OCI-LY1 (cell line): Measurements from ENCODE around the gene ARAP1.

ENCODE experiments used
- H2AFZ ChIP-seq: fragments of 200-600 bp; sonication (generic), shearing (Covaris generic); 2 replicates; pipeline ENCODE4 v1.6.0; 2014; ENCODE audit warnings: antibody characterized with exemption, mild to moderate bottlenecking, low read length
- H3F3A ChIP-seq: fragments of 200-600 bp; sonication (generic), shearing (Covaris generic); 2 replicates; pipeline ENCODE4 v1.6.0; 2014; ENCODE audit warnings: mild to moderate bottlenecking, antibody characterized with exemption, low read length, moderate library complexity; ENCODE audit not compliant: insufficient read depth
- H3K27ac ChIP-seq: fragments of 200-600 bp; sonication (generic); 2 replicates; pipeline ENCODE4 v1.5.1; 2014; ENCODE audit warnings: low read length, mixed run types, mild to moderate bottlenecking, low read depth; ENCODE audit not compliant: poor library complexity, severe bottlenecking
- H3K27me3 ChIP-seq: fragments of 200-600 bp; sonication (generic); 2 replicates; pipeline ENCODE4 v1.6.0; 2014; ENCODE audit warnings: antibody characterized with exemption, mild to moderate bottlenecking, low read length, moderate library complexity; ENCODE audit not compliant: insufficient read depth
- H3K36me3 ChIP-seq: fragments of 200-600 bp; sonication (generic); 2 replicates; pipeline ENCODE4 v1.6.1; 2014; ENCODE audit warnings: mild to moderate bottlenecking, antibody characterized with exemption, low read length, moderate library complexity, mixed read lengths; ENCODE audit not compliant: insufficient read depth
- H3K4me1 ChIP-seq: fragments of 200-600 bp; sonication (generic); 2 replicates; pipeline ENCODE4 v1.5.1; 2014; ENCODE audit warnings: mild to moderate bottlenecking, low read length, moderate library complexity; ENCODE audit not compliant: insufficient read depth, severe bottlenecking
- H3K4me2 ChIP-seq: fragments of 200-600 bp; sonication (generic), shearing (Covaris generic); 2 replicates; pipeline ENCODE4 v1.6.1; 2014; ENCODE audit warnings: low read length
- H3K4me3 ChIP-seq: fragments of 200-600 bp; sonication (generic); 2 replicates; pipeline ENCODE4 v1.5.1; 2014; ENCODE audit warnings: low read length, low read depth, mild to moderate bottlenecking, mixed read lengths; ENCODE audit not compliant: poor library complexity, severe bottlenecking
- H3K79me2 ChIP-seq: fragments of 200-600 bp; shearing (Covaris generic); 2 replicates; pipeline ENCODE4 v1.6.1; 2016; ENCODE audit warnings: mixed run types, low read length, mixed read lengths; ENCODE audit not compliant: insufficient read depth
- H3K9ac ChIP-seq: fragments of 200-600 bp; sonication (generic), shearing (Covaris generic); 2 replicates; pipeline ENCODE4 v1.6.1; 2014; ENCODE audit warnings: mild to moderate bottlenecking, low read length, mixed read lengths
- H3K9me2 ChIP-seq: fragments of 200-600 bp; sonication (generic), shearing (Covaris generic); 2 replicates; pipeline ENCODE4 v1.6.1; 2014; ENCODE audit warnings: low read depth, mild to moderate bottlenecking, low read length, mixed read lengths
- H3K9me3 ChIP-seq: fragments of 200-600 bp; shearing (Covaris generic); 2 replicates; pipeline ENCODE4 v1.6.1; 2014; ENCODE audit warnings: low read length, mixed read lengths
- H4K20me1 ChIP-seq: fragments of 200-600 bp; sonication (generic), shearing (Covaris generic); 2 replicates; pipeline ENCODE4 v1.6.0; 2016; ENCODE audit warnings: mild to moderate bottlenecking, low read length; ENCODE audit not compliant: insufficient read depth
- EZH2 ChIP-seq: fragments of 200-600 bp; sonication (generic), shearing (Covaris generic); IDR thresholded peaks from 2 replicates; pipeline ENCODE4 v1.8.0; 2017; ENCODE audit warnings: borderline replicate concordance, mixed run types, mild to moderate bottlenecking, antibody characterized with exemption, low read length, moderate library complexity, mixed read lengths
- TF ChIP-seq, protein P1 (sequence below): fragments of 200-600 bp; sonication (generic), shearing (Covaris generic); IDR thresholded peaks from 2 replicates; pipeline ENCODE4 v1.5.1; 2017; ENCODE audit warnings: mild to moderate bottlenecking, antibody characterized with exemption, low read length, moderate library complexity, mixed read lengths

ARAP1 gene

DNA sequence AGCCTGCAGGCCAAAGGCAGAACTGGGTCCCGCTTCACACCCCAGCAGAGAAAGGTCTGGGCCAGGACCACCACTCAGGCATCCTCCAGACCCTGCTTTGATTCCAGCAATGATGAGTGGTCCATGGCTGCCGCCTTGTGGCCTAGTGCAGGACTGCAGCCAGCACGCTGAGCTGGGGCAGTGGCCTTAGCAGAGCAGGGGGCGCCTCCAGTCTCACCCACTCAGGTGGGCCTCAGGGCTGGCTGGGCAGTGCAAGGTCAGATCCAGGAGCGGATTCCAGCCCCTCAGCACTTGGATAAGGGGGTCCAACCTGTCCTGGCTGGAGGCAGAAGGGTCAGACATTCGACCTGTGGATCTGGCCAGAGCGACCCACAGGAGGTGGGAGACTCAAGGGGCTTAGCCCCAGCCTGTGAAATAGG lies 68.4 kb downstream of the ARAP1 start:
- H3K27me3 ChIP-seq: 0 out of 2 replicates have a peak, but pooled peaks cover 3% of the 10 kb centered on the region
- peaks cover 23% of the 10 kb centered on the region; the same call in 1 of the 2 replicates for H3K36me3 ChIP-seq
- H2AFZ ChIP-seq: no peak overlapping the region
- H4K20me1 ChIP-seq: no peaks in the 10 kb centered on the region
- no peak overlapping the region for H3K27ac ChIP-seq
- H3K9ac ChIP-seq: no peak overlapping the region
- H3K4me2 ChIP-seq: no peak overlapping the region
- H3K4me3 ChIP-seq: no peak overlapping the region
- no peaks in the 10 kb centered on the region for H3K79me2 ChIP-seq
- H3F3A ChIP-seq: no peaks in the 10 kb centered on the region
- no peak for TF ChIP-seq EZH2
- TF ChIP-seq, protein P1, sequence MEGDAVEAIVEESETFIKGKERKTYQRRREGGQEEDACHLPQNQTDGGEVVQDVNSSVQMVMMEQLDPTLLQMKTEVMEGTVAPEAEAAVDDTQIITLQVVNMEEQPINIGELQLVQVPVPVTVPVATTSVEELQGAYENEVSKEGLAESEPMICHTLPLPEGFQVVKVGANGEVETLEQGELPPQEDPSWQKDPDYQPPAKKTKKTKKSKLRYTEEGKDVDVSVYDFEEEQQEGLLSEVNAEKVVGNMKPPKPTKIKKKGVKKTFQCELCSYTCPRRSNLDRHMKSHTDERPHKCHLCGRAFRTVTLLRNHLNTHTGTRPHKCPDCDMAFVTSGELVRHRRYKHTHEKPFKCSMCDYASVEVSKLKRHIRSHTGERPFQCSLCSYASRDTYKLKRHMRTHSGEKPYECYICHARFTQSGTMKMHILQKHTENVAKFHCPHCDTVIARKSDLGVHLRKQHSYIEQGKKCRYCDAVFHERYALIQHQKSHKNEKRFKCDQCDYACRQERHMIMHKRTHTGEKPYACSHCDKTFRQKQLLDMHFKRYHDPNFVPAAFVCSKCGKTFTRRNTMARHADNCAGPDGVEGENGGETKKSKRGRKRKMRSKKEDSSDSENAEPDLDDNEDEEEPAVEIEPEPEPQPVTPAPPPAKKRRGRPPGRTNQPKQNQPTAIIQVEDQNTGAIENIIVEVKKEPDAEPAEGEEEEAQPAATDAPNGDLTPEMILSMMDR: peak; percentile 94
- no peaks in the 10 kb centered on the region for H3K9me3 ChIP-seq
- no peaks in the 10 kb centered on the region for H3K9me2 ChIP-seq
- no peaks in the 10 kb centered on the region for H3K4me1 ChIP-seq

DNA sequence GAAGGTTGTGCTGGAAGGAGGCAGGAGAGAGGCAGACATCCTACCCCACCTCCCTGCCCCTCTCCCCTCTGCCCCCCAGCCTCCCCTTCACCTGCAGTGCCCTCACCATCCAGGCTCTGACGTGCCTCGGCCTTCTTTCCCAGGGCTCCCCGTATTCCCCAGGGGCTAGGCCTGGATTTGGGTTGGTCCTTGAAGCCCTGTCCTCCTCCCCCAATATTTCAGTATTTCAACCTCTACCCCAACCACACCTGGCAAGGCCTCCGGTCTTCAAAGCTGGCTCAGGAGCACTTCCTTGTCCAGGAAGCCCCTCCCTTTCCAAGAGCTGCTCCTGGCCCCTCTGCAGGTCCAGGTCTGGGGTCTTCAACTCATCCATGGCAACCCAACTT lies 69.4 kb downstream of the ARAP1 start:
- Histone ChIP-seq H3F3A (no peaks in the 10 kb centered on the region), H3K9me2 (no peaks in the 10 kb centered on the region), H3K36me3 (peaks cover 17% of the 10 kb centered on the region; the same call in 1 of the 2 replicates), H3K27ac (no peak overlapping the region), H3K4me1 (no peaks in the 10 kb centered on the region), H3K9me3 (no peaks in the 10 kb centered on the region), H3K9ac (no peak overlapping the region), H3K79me2 (no peaks in the 10 kb centered on the region), H3K4me3 (no peak overlapping the region), H4K20me1 (no peaks in the 10 kb centered on the region), H3K4me2 (no peak overlapping the region), H3K27me3 (peaks cover 12% of the 10 kb centered on the region; the same call in 1 of the 2 replicates), H2AFZ (no peak overlapping the region)
- no peak for TF ChIP-seq EZH2
- TF ChIP-seq, protein P1: no peak

DNA sequence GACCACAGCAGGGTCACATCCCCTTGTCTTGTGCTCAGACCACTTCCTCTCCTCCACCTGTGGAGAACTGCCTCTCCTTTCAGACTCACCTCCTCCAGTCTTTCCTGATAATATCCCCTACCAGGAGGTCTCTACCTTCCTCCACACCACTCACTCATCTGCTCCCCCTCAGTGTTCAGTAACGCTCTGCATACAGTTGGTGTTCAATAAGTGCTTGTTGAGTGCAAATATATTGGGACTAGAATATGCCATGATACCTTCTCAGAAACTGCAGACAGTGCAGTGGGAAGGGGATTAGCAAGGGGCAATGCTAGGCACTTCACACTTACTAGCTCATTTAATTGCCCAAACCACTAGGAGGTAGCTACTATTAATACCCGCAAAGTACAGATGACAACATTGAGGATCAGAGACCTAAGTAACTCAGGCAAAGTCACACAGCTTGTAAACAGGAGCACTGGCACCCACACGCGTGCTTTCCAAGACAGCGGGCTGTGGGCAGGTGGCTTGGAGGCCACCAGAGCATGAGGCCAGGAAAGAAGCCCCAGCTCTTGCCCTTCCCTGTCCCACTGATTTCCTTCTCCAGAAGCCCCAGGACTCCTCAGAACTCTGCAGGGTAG lies 69.9 kb downstream of the ARAP1 start:
- Histone ChIP-seq H3K9ac (no peak overlapping the region), H3K27ac (no peak overlapping the region), H4K20me1 (no peaks in the 10 kb centered on the region), H3K36me3 (peaks cover 17% of the 10 kb centered on the region; the same call in 1 of the 2 replicates), H2AFZ (no peak overlapping the region), H3F3A (no peaks in the 10 kb centered on the region), H3K4me3 (no peak overlapping the region), H3K9me3 (no peaks in the 10 kb centered on the region), H3K4me2 (no peak overlapping the region), H3K27me3 (peaks cover 12% of the 10 kb centered on the region), H3K9me2 (no peaks in the 10 kb centered on the region), H3K79me2 (no peaks in the 10 kb centered on the region), H3K4me1 (no peaks in the 10 kb centered on the region)
- TF ChIP-seq, protein P1: no peak
- TF ChIP-seq EZH2: no peak
